H54 (cell line): ENCODE results near the gene CARMIL1.

Source experiments
- DNase-seq: peaks from one replicate; pipeline ENCODE4 v3.0.0; 2011; ENCODE audit warnings: low spot score, mixed read lengths; ENCODE audit not compliant: insufficient read length
- FAIRE-seq: peaks from 3 replicates; lab custom pipeline; 2011; peaks lifted over from hg19 to GRCh38; lab: Jason Lieb, UNC
- POLR2A ChIP-seq: IDR thresholded peaks from 2 replicates; pipeline ENCODE4 v1.6.1; 2011; ENCODE audit warnings: low read depth, mild to moderate bottlenecking, low read length

The CARMIL1 gene

DNA sequence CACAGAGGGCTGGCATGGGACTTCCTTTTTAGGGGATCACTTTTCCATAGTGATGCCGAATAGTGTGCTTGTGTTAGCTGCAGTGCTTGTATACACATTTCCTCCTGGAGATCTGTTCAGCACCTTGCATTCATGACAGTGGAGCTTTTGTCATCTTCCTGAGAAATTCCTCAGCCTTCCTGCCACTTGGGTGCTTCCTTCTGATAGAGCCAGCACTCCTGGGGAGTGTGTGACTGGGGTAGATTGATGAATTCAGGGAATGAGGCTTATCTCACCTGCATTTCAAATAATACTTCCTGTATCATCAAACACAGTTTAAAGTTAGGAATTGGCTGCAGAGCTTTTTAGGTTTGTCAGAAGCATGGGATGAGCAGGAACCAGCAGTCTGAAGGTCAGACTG is 324.1 kb downstream of the CARMIL1 start:
- TF ChIP-seq POLR2A = no peak
- FAIRE-seq (no peak), DNase-seq (no peak)

DNA sequence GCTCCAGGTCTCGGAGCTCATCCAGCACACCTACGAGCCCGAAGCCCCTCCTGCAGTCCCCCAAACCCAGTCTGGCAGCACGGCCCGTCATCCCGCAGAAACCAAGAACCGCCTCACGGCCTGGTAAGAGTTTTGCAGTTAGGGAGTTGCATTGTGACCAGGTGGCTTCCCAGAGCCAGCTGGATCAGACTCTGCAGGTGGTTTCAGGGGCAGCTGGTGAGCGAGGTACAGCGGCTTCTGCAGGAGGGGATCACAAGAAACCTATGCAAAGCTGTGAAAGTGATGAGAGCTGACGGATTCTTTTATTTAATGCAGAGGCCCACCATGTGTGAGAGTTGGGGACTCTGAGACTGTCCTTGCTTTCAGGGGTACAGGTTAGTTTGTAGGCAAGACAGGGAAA is 327.0 kb downstream of the CARMIL1 start:
- no peak for DNase-seq
- FAIRE-seq = no peak
- TF ChIP-seq POLR2A = no peak

DNA sequence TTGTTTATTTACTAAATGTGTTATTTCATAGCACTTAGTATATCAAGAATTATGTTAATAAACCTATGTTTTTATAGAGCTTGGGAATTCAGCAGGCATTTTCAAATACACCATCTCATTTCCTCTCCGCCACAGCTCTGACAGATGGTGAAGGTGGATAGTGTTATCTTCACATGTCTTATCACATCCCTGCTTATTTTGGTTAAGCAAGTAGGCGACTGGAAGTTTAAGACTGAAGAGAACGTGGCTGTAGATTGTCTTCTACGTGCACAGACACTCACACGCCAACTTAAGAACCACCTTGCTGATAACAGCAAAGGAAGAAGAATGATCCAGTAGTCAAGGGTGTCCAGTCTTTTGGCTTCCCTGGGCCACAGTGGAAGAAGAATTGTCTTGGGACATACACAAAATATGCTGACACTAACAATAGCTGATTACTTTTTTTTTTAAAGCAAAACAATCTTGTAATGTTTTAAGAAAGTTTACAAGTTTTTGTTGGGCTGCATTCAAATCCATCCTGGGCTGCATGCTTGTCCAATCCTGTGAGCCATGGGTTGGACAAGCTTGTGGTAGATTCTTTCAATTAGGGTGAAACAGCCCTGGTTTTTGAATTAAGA is 329.5 kb downstream of the CARMIL1 start:
- DNase-seq (no peak), FAIRE-seq (no peak)
- no peak for TF ChIP-seq POLR2A

DNA sequence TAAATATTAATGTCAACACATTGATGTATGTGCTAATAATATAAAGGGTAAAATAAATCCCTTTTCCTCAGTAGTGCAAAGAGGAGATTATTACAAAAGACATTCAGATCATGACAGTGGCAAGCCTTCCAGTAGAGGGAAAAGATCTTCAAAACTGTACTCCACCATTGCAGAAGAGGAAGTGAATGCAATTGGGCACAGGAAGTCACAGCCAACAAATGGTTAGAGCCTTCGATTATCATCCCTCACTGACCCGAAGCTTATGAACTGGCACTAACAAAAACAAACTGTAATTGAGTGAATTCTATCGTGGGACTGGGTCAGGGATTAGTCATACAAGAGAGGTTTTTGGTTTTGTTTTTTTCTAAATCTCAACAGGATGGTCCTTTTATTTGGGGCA is 333.5 kb downstream of the CARMIL1 start:
- FAIRE-seq (no peak), DNase-seq (no peak)
- TF ChIP-seq POLR2A = no peak

DNA sequence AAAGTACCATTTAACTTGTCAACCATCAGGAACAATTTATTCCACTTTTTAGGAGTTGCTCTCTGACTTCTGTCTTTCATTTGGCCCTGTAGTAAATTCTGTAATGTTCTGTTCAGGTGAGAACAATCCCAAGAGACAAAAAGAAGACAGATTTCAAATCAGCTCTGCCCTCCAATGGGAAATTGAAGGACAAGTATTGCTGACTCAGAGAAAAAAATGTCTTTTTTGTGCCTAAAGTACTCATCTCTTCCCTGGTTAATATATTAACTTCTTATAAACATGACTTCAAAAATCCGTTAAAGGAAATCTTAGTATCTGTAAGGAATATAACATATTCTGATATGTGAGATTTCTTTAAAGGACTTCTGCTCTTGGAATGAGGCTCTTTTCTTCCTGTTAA is 334.2 kb downstream of the CARMIL1 start:
- no peak for TF ChIP-seq POLR2A
- FAIRE-seq = no peak
- no peak for DNase-seq

DNA sequence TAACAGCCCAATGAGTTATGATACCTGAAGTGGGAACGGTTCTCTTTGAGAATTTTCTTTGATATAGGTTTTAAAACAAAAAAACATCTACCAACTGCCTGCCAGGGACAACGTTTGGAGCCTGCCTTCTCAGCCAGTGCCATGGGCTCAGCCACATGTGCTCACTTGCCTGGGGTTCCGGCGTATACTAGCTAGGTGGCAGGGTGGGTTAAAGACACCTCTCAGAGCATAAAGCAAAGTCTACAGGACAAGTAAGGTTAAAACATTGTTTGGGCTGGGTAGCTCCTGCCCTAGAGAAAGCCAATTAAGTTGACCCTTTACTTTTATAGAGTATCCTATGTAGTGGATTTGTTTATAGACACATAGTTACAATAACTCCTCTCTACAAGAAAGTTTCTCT is 334.9 kb downstream of the CARMIL1 start:
- FAIRE-seq (no peak), DNase-seq (no peak)
- TF ChIP-seq POLR2A = no peak

DNA sequence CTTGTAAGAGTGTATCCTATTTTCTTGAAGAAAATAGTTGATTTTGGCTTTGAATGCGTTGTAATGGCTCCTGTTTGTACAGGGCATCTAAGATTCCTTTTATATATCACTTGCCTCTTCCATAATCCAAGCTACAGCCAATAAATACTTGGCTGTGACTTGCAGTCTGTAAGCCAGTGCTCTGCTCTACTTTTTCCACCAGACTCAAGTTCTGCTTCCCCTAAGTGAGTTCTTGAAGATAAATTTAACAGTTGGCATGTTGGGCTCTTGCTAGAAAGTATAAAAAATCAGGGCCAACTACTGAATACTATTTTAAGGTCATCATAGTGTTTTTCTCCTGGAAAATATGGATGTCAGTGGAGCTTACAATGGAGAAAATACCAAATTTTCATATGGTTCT is 336.3 kb downstream of the CARMIL1 start:
- no peak for TF ChIP-seq POLR2A
- FAIRE-seq = no peak
- no peak for DNase-seq

DNA sequence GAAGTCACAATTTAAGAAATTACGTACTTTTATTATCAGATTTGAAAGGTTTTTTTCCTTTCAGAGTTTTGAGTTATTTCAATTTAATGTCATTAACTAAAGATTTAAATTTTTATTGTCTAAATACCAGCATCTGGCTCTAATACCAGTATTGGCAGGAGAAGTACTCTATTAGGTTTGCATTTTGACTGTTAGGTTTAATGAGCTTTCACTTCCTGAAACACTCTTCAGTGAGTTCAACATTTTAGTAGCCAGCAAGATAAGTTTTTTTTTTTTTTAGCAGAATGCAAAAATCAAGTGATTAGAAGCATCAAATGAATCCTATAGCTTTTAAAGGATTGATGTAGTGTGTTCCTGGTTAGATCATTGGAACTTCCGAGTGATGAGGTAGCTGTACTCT is 338.8 kb downstream of the CARMIL1 start:
- no peak for TF ChIP-seq POLR2A
- FAIRE-seq = no peak
- no peak for DNase-seq

DNA sequence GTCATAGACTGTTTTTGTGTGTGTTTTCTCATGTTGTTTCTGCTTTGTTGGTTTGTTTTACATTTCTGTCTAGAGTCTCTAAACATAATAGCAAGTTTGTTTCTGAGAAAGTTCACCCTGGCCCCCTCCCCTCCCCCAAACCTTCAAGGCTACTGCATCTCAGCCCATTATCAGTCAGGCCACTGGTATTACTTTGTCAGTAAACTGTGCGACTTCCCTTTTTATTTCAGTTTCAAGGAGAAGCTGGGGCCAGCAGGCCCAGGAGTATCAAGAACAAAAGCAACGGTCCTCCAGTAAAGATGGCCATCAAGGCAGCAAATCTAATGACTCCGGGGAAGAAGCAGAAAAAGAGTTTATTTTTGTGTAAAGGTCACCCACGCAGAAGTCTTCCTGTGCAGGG is 340.0 kb downstream of the CARMIL1 start:
- FAIRE-seq (no peak), DNase-seq (no peak)
- TF ChIP-seq POLR2A = no peak

DNA sequence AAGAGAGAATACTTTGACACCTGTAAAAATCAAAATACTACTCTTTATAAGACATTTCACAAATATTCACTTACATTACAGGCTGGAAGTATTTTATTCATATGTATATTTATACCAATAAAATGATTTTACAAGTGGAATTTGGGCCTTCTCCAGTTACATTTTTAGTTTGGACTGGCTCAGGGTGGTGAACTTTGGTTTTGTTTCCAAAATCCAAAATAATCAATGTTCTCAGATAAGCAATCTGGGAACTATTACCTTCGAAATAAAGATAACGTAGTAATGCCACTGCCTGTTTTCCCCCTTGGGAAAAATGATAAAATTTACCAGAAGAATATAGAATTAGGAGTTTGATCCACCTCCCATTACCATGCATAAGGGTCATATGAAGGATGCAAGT is 341.2 kb downstream of the CARMIL1 start:
- no peak for DNase-seq
- TF ChIP-seq POLR2A = no peak
- FAIRE-seq = no peak

DNA sequence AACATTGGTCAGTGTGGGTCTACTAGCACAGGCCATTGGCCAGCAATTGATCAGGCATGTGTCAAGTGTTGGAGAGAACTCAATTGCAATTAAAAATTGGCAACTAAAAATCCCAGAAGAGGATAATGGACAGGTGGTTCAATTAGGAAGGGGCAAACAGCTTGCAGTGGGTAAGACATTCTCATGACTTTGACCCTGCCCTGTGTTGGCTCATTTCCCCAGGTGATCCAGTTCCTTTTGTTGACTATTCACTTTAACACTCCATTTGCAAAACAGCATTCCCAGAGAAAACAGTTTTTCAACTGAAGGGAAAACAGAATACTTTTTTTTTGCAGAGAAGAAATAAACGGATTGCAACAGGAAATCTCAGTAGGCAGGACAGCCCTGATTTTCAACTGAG is 343.9 kb downstream of the CARMIL1 start:
- DNase-seq (no peak), FAIRE-seq (no peak)
- TF ChIP-seq POLR2A = no peak

DNA sequence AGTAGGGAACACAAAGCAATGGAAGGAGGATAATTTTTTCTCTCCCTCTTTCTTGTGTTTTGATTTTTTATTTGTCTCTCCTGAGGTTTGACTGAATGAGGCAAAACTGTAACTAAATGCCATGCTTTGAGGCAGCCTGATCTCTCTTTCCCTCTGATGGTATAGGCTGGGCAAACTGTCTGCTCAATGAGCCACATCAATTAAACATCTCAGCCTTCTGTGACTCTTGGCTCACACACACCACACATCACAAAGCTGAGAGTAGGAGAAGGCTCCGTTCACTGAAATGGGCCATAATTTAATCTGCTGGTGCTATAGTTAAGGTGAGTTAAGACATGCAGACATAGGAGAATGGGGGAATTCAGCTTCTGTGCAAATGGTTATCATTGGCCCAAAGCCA is 344.7 kb downstream of the CARMIL1 start:
- DNase-seq = no peak
- TF ChIP-seq POLR2A = no peak
- FAIRE-seq = no peak

DNA sequence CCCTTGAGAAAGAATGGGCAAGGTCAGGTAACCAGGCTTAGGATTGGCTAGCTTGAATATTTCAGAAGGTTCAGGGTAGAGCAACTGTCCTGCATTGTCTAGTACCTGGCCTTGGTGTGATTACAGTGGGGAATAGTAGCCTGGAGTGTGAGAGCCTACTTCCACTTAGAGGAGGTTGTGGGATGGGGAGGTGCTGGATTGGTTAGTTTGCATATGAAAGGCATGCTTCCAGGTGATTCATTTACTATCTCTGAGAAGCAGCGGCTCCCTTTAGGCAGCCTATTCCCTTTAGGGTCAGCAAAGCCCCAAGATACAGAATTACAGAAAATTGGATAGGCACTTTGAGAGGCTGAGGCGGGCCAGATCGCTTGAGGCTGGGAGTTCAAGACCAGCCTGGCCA is 347.8 kb downstream of the CARMIL1 start:
- no peak for TF ChIP-seq POLR2A
- DNase-seq = no peak
- no peak for FAIRE-seq

DNA sequence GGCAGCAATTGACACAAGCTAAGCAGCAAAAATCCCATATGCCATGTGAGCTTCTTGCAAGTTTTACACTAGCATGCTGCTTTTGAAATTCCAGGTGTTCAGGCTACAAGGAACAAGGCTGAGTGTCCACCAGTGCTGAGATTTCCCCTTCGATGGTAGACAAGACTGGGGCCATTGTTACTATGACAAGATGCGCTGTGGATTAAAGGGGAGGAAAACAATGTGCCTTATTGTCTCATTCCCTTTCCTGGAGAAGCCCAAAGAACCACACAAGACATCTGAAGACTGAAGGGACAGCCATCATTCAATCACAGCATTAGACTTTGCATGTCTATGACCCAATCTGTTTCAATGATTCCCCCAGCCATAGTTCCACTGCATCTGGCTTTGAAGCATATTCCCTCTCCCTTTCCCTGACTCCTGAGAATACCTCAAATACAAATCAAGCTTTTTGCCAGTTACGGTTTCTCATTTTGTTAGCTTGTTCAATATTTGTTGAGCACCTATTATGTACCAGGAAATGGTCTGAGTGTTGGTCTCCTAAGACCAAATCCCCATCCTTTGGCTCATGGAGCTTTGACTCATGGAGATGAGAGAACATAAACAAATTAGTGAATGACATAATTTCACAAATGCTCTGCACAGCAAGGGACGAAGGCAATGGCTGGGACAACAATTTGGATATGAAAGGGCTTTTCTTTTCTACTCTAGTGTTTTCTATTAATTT is 349.5 kb downstream of the CARMIL1 start:
- FAIRE-seq = no peak
- no peak for TF ChIP-seq POLR2A

DNA sequence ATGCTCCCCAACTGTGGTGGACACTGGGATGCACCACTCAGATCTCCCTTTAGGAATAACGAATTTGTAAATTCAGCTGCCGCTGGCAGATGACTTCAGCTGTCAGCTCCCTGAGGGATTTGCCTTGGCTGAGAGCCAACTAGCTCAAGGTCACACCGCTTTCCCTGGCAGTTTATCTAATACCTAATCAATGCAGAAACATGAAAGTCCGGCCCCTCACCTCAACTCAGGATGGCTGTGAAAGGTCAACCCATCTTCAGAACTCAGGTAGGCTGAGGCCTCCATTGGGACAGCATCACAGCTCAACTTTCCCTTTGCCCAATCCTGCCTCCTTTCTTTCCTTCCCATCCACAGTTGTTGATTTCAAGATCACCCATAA is 350.0 kb downstream of the CARMIL1 start:
- TF ChIP-seq POLR2A = no peak
- FAIRE-seq = no peak

More for the DNA sequence above, 349.5 kb downstream of the CARMIL1 start:
- DNase-seq = no peak

More for the DNA sequence above, 350.0 kb downstream of the CARMIL1 start:
- no peak for DNase-seq
